Stimulated activated CD8-positive, alpha-beta memory T cell treated with anti-CD3 and anti-CD28 coated beads, Interleukin-15, amount 100 ng/mL, for 1 hour (primary cell): ENCODE data around the gene CRTC3.
"Not testable (repeated sequence)": the region's sequence is repeated elsewhere in the genome, so short reads cannot be mapped to it uniquely, and the experiment has no call there.

Experiments
- DNase-seq: peaks from one replicate; pipeline ENCODE4 v3.0.0-alpha.2; 2020; ENCODE audit warnings: low read depth

Gene CRTC3

DNA sequence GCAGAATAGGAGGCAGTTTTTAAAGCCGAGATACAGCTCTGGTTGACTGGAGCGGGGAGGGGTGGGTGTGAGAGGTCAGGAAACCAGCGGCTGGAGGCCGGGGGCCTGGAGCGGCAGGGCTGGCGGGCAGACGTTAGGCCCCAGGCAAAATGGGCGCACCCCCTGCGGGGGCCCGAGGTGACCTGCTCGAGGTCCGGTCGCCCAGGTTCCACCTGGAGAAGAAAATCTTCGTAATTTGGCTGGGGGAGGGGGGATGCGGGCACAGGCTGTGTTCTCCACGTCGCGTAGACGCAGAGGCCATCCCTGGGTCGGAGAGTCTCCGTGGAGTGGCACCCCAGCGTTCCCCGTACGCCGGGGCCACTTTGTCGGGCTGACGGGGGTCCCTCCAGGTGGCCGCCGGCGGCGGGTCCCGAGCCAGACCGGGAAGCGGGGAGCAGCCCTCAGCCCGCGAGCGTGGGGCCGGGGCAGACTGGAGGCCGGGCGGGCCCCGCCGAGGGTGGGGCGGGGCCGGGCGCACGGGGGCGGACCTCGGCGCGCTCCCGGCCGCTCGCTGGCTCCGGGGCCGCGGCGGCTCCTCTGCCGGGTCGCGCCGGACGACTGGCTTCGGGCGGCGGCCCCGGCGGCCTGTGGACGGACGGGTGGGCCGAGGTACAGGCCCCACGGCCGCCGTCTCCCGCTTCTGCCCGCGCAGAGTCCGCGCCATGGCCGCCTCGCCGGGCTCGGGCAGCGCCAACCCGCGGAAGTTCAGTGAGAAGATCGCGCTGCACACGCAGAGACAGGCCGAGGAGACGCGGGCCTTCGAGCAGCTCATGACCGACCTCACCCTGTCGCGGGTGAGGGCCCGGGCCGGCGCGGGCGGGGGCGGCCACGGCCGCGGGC is at the start of gene CRTC3:
Gene CRTC3 (plus strand): TSS at position 553 of the 879 bp plus-strand sequence. CDS start 149 bp downstream, at position 702.
- DNase-seq = no peak

GRCh38 chr15:90481023-90481422 is 48.7 kb upstream of the CRTC3 start:
- no peak for DNase-seq

DNA sequence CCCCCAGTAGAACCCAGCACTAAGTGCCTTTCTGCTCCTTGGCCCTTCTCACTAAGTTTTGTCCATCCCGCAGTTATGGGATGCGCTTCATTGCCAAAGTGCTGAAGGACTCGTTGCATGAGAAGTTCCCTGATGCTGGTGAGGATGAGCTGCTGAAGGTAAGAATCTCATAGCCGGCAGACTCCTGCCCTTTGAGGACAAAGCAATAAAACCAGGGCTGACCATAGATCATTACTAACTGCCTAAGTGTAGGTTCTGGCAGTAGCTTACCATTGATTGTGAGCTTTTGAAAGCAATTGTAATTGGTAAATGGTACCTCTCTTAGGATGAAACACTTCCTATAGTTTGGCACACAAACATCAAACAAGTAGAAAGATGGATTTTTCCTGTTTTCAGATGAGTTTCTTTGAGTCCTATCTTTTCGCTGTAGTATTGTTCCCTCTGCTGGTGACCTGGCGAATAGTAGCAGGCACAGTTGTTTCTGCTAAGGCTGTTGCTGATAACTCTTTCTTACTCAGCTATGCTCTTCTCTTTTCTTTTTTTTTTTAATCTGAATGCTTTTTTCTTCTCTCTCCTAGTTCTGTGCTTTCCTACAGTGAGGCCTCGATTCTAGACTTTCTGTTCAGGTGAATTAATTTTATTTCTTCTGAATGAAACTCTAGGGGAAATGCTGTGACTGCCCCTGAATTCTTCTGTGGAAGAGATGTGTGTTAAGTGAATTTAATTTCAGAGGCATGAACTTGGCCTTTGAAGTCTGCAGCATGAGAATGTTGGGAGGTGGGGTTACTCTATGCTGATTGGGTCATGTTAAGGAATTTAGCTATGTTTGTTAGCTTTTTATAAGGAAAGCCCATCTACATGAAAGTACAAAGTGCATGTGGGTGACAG is 47.4 kb upstream of the CRTC3 start:
- no peak for DNase-seq

DNA sequence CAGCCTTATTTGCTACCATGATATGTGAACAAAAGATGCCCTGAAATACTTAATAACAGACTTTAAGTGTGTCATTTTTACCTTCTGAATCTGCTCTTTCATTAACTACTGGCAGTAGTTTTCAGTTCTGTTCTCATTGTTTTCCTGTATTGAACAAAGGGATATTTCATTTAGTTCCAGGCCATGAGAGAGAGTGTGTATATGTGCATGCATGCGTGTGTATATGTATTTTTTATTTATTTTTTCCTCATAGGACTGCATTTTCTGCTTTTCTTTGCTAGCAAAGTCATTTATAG is 46.8 kb upstream of the CRTC3 start:
- DNase-seq = no peak

GRCh38 chr15:90483637-90484036 is 46.1 kb upstream of the CRTC3 start:
- DNase-seq = no peak

DNA sequence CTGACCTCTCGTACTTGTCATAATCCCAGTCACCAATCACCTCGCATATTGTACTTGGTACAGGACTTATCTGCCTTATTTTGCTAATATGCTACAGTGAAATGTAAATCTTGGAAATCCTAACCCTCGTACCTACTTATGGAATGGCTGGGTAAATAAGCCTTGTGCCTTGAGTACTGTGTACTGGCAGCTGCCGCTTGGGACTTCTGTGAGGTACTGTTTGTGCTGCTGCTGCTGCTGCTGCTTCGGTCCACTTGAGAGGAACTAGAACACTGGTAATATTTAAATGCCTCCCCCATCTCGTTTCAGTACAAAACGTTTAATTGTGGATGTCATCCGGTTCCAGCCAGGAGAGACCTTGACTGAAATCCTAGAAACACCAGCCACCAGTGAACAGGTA is 42.5 kb upstream of the CRTC3 start:
- no peak for DNase-seq

DNA sequence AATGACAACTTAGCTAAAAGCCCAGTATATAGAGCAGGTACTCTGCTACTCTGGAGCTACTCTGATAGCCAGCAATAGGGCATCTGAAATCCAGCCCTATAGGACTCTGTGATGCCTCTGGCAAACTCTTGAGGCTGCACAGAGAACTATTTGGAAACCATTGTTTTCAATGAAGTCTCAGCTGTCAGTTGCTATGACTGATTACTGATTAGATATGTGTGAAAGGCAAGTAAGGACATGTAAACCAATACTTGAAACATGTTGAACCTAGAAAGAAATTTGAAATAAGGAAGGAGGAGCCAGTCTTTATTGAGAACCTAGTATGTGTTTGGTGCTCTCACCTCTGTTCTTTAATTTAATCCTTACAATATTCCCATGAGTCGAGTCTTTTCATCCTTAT is 40.2 kb upstream of the CRTC3 start:
- DNase-seq = no peak

- DNase-seq = no peak
These were observed 39.8 kb upstream of the CRTC3 start for GRCh38 chr15:90489944-90490343.

GRCh38 chr15:90493647-90494046 is 36.1 kb upstream of the CRTC3 start:
- no peak for DNase-seq

DNA sequence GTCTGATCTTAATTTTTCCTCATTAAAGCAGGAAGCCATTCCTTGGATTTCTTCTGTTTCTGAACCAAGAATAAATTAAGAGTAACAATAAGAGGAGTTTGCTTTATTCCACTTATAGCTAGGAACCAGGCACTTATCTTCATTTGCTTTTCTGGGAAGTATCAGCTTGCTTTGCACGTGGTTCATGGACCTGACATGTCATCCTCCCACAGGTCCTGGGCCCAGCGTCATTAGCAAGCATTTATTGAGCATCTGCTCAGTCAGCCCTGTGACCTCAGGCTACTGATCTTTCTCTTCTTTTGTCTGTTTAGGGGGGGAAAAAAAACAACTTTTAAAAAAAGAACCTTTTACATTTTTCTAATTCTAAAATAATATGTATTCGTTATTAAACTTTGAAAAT is 34.7 kb upstream of the CRTC3 start:
- DNase-seq = no peak

DNA sequence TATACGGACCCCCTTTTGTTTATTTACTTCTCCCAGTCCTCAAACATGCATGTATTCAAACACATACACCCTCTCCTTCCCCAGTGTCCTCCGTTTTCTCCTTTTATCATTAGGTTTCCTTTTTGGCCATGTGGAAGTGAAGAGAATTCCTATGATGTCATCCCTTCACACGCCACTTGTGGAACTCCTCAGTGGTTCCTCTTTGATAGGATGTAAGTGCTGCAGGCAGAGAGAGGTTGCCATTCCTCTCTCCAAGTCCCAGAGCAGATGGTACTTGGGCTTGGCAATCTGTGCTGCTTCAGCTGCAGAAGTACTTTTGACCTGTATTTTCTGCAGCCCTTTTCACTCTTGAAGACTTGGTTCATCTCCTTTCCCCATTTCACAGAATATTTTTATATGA is 32.9 kb upstream of the CRTC3 start:
- DNase-seq = no peak

GRCh38 chr15:90497376-90497775 is 32.3 kb upstream of the CRTC3 start:
- no peak for DNase-seq

DNA sequence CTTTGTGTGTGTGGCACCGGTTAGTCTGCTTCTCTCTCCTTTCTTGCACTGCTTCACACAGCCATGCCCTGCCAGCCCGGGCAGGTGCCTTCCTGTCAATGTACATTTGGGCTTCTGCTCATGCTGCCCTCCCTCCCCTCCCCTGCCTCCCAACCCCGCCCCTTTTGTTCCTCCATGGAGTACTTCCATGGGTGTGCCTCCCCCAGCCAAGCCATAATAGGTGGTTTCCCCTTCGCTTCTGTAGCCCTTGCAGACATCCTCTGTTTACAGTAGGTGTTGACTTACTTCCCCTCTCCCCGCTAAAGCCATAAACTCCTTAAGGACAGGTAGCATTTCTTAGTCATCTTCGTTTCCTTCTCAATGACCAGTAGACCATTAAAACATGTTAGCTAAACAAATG is 31.8 kb upstream of the CRTC3 start:
- no peak for DNase-seq

DNA sequence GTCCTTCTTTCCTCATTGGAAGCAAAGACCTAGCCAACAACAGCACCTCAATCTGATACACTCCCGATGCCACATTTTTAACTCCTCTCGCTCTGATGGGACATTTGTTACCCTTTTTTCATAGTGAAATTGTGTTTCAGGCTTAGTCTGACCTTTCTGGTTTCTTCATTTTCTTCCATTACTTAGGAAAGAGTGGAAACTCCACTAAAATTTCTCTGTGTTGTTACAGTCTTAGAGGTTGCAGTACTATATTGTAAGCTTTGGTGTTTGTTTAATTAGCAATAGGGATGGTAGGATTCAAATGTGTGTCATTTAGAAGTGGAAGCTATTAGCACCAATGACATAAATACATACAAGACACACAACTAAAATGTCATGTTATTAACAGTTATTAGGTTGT is 29.6 kb upstream of the CRTC3 start:
- no peak for DNase-seq

- no peak for DNase-seq
These were observed 27.8 kb upstream of the CRTC3 start for GRCh38 chr15:90501898-90502297.

DNA sequence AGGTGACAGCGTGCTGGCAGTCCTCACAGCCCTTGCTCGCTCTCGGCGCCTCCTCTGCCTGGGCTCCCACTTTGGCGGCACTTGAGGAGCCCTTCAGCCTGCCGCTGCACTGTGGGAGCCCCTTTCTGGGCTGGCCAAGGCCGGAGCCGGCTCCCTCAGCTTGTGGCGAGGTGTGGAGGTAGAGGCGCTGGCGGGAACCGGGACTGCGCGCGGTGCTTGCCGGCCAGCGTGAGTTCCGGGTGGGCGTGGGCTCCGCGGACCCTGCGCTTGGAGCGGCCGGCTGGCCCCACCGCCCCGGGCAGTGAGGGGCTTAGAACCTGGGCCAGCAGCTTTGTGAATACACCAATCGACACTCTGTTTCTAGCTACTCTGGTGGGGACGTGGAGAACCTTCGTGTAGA is 18.9 kb upstream of the CRTC3 start:
- not testable (repeated sequence) for DNase-seq

- not testable (repeated sequence) for DNase-seq
These were observed 18.5 kb upstream of the CRTC3 start for GRCh38 chr15:90511211-90511618.

- DNase-seq = no peak
These were observed 17.4 kb upstream of the CRTC3 start for GRCh38 chr15:90512276-90512675.

DNA sequence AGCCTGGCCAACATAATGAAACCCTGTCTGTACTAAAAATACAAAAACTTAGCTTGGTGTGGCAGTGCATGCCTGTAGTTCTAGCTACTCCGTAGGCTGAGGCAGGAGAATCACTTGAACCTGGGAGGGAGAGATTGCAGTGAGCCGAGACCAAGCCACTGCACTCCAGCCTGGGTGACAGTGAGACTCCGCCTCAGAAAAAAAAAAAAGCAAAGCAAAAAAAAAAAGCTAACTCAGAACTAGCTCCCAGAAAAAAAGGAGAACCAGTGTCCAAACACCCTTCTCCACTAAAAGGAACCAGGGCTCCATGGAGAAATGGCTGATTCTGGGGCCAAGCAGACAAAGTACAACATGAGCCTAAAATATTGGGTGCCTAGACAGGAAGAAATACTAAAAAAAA is 16.7 kb upstream of the CRTC3 start:
- DNase-seq = no peak

DNA sequence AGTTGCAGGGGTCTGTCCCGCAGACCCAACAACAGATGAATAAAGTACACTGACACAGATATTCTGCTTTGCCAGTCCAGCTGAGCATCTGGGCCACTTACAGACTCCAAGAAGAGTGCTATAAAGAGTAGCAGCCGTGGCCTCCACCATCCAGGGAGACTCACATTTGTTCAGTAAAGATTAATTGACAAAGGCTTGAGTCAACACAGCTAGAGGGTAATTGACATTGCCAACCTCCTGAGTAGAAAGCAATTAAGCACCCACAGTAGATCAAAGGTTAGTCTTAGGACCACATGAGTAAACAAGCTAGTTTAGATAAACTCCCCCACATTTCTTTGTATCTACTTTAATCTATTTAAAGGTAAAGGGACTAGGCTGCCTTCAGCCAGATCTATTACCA is 16.3 kb upstream of the CRTC3 start:
- DNase-seq = no peak

- DNase-seq = not testable (repeated sequence)
These were observed 15.8 kb upstream of the CRTC3 start for GRCh38 chr15:90513893-90514292.

DNA sequence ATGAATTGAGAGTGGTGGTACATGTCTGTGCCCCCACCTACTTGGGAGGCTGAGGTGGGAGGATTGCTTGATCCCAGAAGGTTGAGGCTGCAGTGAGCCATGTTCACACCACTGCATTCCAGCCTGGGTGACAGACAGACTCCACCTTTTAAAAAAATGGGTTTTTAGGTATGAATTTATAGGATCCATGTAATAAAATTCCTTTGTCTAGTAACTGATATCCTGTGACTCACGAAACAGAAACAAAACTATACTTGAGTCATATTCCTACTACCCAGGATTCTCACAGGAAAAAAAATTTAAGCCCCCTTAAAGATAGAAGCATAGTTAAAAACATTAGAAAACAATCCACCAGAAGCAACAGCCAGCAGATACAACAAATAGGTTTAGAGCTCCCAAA is 10.0 kb upstream of the CRTC3 start:
- DNase-seq = no peak

- DNase-seq = no peak
These were observed 9.4 kb upstream of the CRTC3 start for GRCh38 chr15:90520365-90520764.
